GM12872 (cell line): ENCODE data around the gene DZIP1L.

Experiments
- CTCF ChIP-seq: IDR thresholded peaks from 3 replicates; pipeline ENCODE4 v1.5.1; 2011; ENCODE audit warnings: low read depth, mild to moderate bottlenecking, low read length, moderate library complexity; ENCODE audit not compliant: insufficient read depth

Gene DZIP1L

GRCh38 chr3:138105598-138105997 lies 9.8 kb downstream of the DZIP1L start:
- TF ChIP-seq CTCF, result no peak

- TF ChIP-seq CTCF, result no peak
These were observed 11.9 kb downstream of the DZIP1L start for GRCh38 chr3:138103466-138103865.

- peak; percentile 39; the same call in 2 of the 3 replicates for TF ChIP-seq CTCF
These were observed 14.0 kb downstream of the DZIP1L start for GRCh38 chr3:138101351-138101940.

GRCh38 chr3:138099417-138099816 lies 16.0 kb downstream of the DZIP1L start:
- TF ChIP-seq CTCF, result no peak

GRCh38 chr3:138097192-138098172 lies 17.9 kb downstream of the DZIP1L start:
- TF ChIP-seq CTCF, result peak; percentile 67

GRCh38 chr3:138093721-138094120 lies 21.7 kb downstream of the DZIP1L start:
- TF ChIP-seq CTCF, result no peak

GRCh38 chr3:138092023-138092422 lies 23.4 kb downstream of the DZIP1L start:
- TF ChIP-seq CTCF, result no peak
